Muscle of leg (tissue), 16 donors: ENCODE data around the gene RBM11. TPM values are rescaled to one million over a fixed set of nuclear protein-coding genes. Genes with fewer than 3 reads are reported as not detected.
"Not testable (repeated sequence)": the region's sequence is repeated elsewhere in the genome, so short reads cannot be mapped to it uniquely, and the experiment has no call there.

Source experiments
- DNase-seq: peaks from one replicate; pipeline ENCODE4 v3.0.0; 2013
- H3K27ac ChIP-seq: one replicate; pipeline ENCODE4 v1.5.1; 2013; ENCODE audit warnings: mild to moderate bottlenecking, low read length, control low read depth
- H3K27me3 ChIP-seq: one replicate; pipeline ENCODE4 v1.6.1; 2013; ENCODE audit warnings: low read length; ENCODE audit not compliant: control insufficient read depth, insufficient read depth
- H3K36me3 ChIP-seq: one replicate; pipeline ENCODE4 v1.6.1; 2013; ENCODE audit warnings: low read length; ENCODE audit not compliant: control insufficient read depth, insufficient read depth
- H3K4me1 ChIP-seq: one replicate; pipeline ENCODE4 v1.6.1; 2013; ENCODE audit warnings: low read length; ENCODE audit not compliant: control insufficient read depth, insufficient read depth
- H3K4me3 ChIP-seq: one replicate; pipeline ENCODE4 v1.5.1; 2013; ENCODE audit warnings: low read length, control low read depth
- H3K9me3 ChIP-seq: replicated peaks from 2 replicates; pipeline ENCODE4 v1.6.1; 2013; ENCODE audit warnings: low read depth, low read length; ENCODE audit not compliant: control insufficient read depth
- WGBS: methylation state at CpG from one replicate; pipeline ENCODE4 v1.1.5; 2013; ENCODE audit warnings: missing lambda C conversion rate; ENCODE audit not compliant: insufficient coverage; 5-methylcytosine and 5-hydroxymethylcytosine counted together
- long read RNA-seq, 11 donors: transcript quantifications; one replicate each; lab custom pipeline, GENCODE V29; 2026
- polyA plus RNA-seq, 8 donors: library from polyadenylated mRNA; unstranded; fragments of 120-200 nt; gene quantifications; one replicate each; pipeline versions ENCODE4 v1.2.1 to v1.2.3, GENCODE V29; 2013; ENCODE audit warnings: inconsistent platforms in 1 of 8, low replicate concordance in 1 of 8; ENCODE audit not compliant: insufficient read length in 8 of 8, insufficient read depth in 1 of 8
- total RNA-seq: library from RNA; stranded (reverse); fragments of 120-200 nt; gene quantifications from one replicate; pipeline ENCODE4 v1.2.4, GENCODE V29; 2013

The RBM11 gene
- 0.13 TPM for total RNA-seq
- under 1 TPM in 4 of 8 donors, not detected in 4; 0.06 to 0.28 (median 0.17) TPM for polyA plus RNA-seq
- long read RNA-seq, donor 1, result 0 reads
- long read RNA-seq, donor 2, result 0 reads
- long read RNA-seq, donor 3, result 0 reads
- long read RNA-seq, donor 4, result 0 reads
- long read RNA-seq, donor 5, result 0 reads
- long read RNA-seq, donor 6, result 0 reads
- long read RNA-seq, donor 7, result 0 reads
- long read RNA-seq, donor 8, partial matches to known transcripts, result 0 of 1 reads
- long read RNA-seq, donor 8, other reads (novel, unspliced or antisense), result 0 of 1 reads
- long read RNA-seq, donor 9, result 0 reads
- long read RNA-seq, donor 10, result 0 reads
- long read RNA-seq, donor 11, result 0 reads

- DNase-seq, result peak; percentile 48
- peaks cover 4% of the 10 kb centered on the region for H3K4me1 ChIP-seq
- 1% methylated on average over 32 of the region's 55 CpGs for whole genome bisulfite sequencing
Measured at GRCh38 chr21:14215971-14216641, at the start of gene RBM11. TSS of gene RBM11 (plus strand) at chr21:14216157. CDS start at chr21:14216187, 30 bp downstream.

GRCh38 chr21:14166463-14167223, 49.3 kb upstream of the RBM11 start:
- H3K9me3 ChIP-seq, H3K4me3 ChIP-seq, H3K27me3 ChIP-seq, H3K27ac ChIP-seq, DNase-seq, H3K36me3 ChIP-seq, H3K4me1 ChIP-seq: not testable (repeated sequence)
- 88% methylated on average over 6 of the region's 16 CpGs for WGBS

More at GRCh38 chr21:14215971-14216641, at the start of gene RBM11:
- peaks cover 6% of the 10 kb centered on the region for H3K27me3 ChIP-seq
- peak within 1 kb of the TSS; percentile 47 for H3K4me3 ChIP-seq
- no peaks in the 10 kb centered on the region for H3K9me3 ChIP-seq
- no peak within 1 kb of the TSS for H3K27ac ChIP-seq
- no peaks in the 10 kb centered on the region for H3K36me3 ChIP-seq

GRCh38 chr21:14206222-14206621, 9.7 kb upstream of the RBM11 start:
- DNase-seq, result no peak
- no peak overlapping the region for H3K27ac ChIP-seq
- no peak overlapping the region for H3K4me3 ChIP-seq
- H3K4me1 ChIP-seq, result no peaks in the 10 kb centered on the region
- H3K36me3 ChIP-seq, result no peaks in the 10 kb centered on the region
- H3K27me3 ChIP-seq, result no peaks in the 10 kb centered on the region
- no peaks in the 10 kb centered on the region for H3K9me3 ChIP-seq

GRCh38 chr21:14210738-14211137, 5.2 kb upstream of the RBM11 start, which contains the start of gene LIPI:
TSS of gene LIPI (minus strand) at chr21:14210955. CDS start at chr21:14210845, 110 bp downstream.
- no peak for DNase-seq
- H3K27ac ChIP-seq, result no peak within 1 kb of the TSS
- no CpG with 5 or more reads among the region's 1 CpG for WGBS
- no peak within 1 kb of the TSS for H3K4me3 ChIP-seq
- H3K36me3 ChIP-seq, result no peaks in the 10 kb centered on the region
- no peaks in the 10 kb centered on the region for H3K9me3 ChIP-seq
- H3K4me1 ChIP-seq, result no peaks in the 10 kb centered on the region
- H3K27me3 ChIP-seq, result no peaks in the 10 kb centered on the region

GRCh38 chr21:14213164-14213563, 2.8 kb upstream of the RBM11 start:
- no peak for DNase-seq
- Histone ChIP-seq H3K4me3 (no peak overlapping the region), H3K9me3 (no peaks in the 10 kb centered on the region)

GRCh38 chr21:14223365-14223764, 7.4 kb downstream of the RBM11 start:
- Histone ChIP-seq H3K4me3 (no peak overlapping the region), H3K27ac (no peak overlapping the region), H3K27me3 (no peaks in the 10 kb centered on the region), H3K36me3 (no peaks in the 10 kb centered on the region), H3K9me3 (no peaks in the 10 kb centered on the region), H3K4me1 (no peaks in the 10 kb centered on the region)
- DNase-seq, result no peak
- WGBS, result no CpG with 5 or more reads among the region's 1 CpG

More at GRCh38 chr21:14213164-14213563, 2.8 kb upstream of the RBM11 start:
- H3K27me3 ChIP-seq, result peaks cover 6% of the 10 kb centered on the region
- peaks cover 4% of the 10 kb centered on the region for H3K4me1 ChIP-seq
- H3K36me3 ChIP-seq, result no peaks in the 10 kb centered on the region
- H3K27ac ChIP-seq, result no peak overlapping the region

- no peaks in the 10 kb centered on the region for H3K4me1 ChIP-seq
- DNase-seq, result no peak
- no peak overlapping the region for H3K27ac ChIP-seq
- peaks cover 12% of the 10 kb centered on the region for H3K9me3 ChIP-seq
- no peak overlapping the region for H3K4me3 ChIP-seq
- no peaks in the 10 kb centered on the region for H3K36me3 ChIP-seq
- 54% methylated on average over 1 of the region's 1 CpG for WGBS
- no peaks in the 10 kb centered on the region for H3K27me3 ChIP-seq
Measured at GRCh38 chr21:14229399-14229798, 13.4 kb downstream of the RBM11 start.

GRCh38 chr21:14235101-14235500, 19.1 kb downstream of the RBM11 start:
- no peak overlapping the region for H3K4me3 ChIP-seq
- peaks cover 3% of the 10 kb centered on the region for H3K9me3 ChIP-seq
- H3K27me3 ChIP-seq, result no peaks in the 10 kb centered on the region
- H3K4me1 ChIP-seq, result no peaks in the 10 kb centered on the region
- H3K27ac ChIP-seq, result no peak overlapping the region
- no peaks in the 10 kb centered on the region for H3K36me3 ChIP-seq
- 90% methylated on average over 4 of the region's 5 CpGs for WGBS
- no peak for DNase-seq

- H3K4me3 ChIP-seq, result no peak overlapping the region
- H3K9me3 ChIP-seq, result no peaks in the 10 kb centered on the region
- no CpG with 5 or more reads among the region's 3 CpGs for WGBS
- H3K27me3 ChIP-seq, result no peaks in the 10 kb centered on the region
- no peak overlapping the region for H3K27ac ChIP-seq
- no peaks in the 10 kb centered on the region for H3K36me3 ChIP-seq
- no peaks in the 10 kb centered on the region for H3K4me1 ChIP-seq
- DNase-seq, result no peak
Measured at GRCh38 chr21:14236180-14236579, 20.2 kb downstream of the RBM11 start.

- WGBS, result no CpG with 5 or more reads among the region's 2 CpGs
- Histone ChIP-seq H3K36me3 (no peaks in the 10 kb centered on the region), H3K27me3 (no peaks in the 10 kb centered on the region), H3K4me3 (no peak overlapping the region), H3K9me3 (no peaks in the 10 kb centered on the region), H3K4me1 (no peaks in the 10 kb centered on the region), H3K27ac (no peak overlapping the region)
- DNase-seq, result no peak
Measured at GRCh38 chr21:14239281-14239680, 23.3 kb downstream of the RBM11 start.
